Activated gamma-delta T cell (primary cell): ENCODE data around the gene EPHX1.
"Not testable (repeated sequence)": the region's sequence is repeated elsewhere in the genome, so short reads cannot be mapped to it uniquely, and the experiment has no call there.

ENCODE experiments used
- DNase-seq: peaks from one replicate; lab custom pipeline; 2025; lab: John Stamatoyannopoulos, UW

The EPHX1 gene

DNA sequence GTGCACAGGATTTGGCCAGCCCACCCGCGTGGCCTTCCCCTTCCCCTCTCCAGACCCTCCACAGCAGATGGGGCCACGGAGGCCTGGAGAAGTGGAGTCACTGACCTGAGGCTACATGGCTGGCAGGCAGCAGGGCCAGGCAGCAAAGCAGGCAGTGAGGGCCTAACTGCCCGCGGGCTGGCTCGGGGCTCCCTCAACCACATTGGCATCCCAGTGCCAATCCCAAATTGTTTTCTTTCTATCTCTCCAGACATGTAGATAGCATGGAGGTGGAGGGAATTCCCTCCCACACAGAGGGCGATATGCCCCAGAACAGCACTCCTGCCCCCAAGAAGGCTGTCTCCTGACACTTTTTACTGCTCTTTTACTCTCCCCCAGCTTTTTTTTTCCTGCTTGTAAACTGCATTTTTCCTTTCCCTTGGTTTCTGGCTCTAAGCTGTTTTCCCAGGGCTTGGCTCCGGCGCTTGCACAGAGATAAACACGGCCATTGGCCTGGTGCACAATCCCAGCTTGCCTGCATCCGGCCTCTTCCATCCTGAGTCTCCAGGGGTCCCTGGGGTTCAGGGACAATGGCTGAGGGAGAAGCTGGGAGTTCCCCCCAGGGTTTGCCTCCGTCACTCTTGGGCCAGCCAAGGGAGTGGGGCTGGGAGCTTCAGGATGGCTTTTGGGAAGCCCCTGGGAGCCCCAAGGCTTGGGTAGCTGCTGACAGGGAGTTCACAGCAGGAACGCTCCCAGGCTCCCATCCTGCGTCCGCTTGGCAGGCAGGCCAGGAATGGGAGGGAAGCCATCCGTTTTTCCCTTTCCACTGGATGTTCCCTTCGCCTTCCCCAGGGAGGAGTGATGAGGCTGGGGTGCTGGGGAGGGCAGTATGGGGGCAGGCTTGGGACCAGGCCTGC is 7.0 kb downstream of the EPHX1 start:
- DNase-seq, result no peak

DNA sequence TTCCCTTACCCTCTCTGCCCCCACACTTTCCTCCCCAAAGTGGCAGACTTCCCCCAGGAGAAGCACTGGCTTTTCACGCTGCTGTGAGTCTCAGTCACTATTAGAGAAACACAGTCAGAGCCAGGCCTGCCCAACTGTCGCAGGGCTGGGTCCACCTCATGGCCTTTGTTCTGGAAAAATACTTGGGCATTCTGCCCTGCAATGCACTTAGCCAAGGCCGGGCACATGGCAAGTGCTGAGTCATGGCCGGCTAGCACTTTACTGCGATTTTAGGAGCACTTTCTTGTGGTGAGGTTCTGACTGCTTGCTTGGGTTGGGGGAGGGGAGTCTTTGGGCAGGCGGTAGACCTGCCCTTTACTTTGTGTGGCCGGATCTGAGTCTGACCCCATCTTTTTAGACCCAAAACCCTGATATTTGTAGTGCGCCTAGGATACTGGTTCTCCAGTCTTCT is 7.7 kb downstream of the EPHX1 start:
- no peak for DNase-seq

DNA sequence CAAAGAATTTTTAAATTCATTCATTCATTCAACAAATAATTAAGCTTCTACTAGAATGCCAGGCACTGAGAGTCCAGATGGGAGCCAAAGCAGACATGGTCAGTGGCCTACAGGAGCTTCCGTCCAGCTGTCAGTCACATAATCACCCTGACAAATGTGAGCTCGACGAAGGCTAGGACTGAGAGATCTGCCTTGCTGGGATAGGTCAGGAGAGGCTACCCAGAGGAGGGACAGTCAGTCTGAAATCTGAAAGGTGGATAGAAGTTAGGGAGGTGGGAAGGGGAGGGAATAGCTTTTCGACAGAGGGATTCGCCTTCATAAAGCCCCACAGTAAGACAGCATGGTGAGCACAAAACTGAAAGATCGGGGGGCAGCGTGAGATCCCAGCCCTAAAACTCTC is 8.3 kb downstream of the EPHX1 start:
- DNase-seq, result no peak

DNA sequence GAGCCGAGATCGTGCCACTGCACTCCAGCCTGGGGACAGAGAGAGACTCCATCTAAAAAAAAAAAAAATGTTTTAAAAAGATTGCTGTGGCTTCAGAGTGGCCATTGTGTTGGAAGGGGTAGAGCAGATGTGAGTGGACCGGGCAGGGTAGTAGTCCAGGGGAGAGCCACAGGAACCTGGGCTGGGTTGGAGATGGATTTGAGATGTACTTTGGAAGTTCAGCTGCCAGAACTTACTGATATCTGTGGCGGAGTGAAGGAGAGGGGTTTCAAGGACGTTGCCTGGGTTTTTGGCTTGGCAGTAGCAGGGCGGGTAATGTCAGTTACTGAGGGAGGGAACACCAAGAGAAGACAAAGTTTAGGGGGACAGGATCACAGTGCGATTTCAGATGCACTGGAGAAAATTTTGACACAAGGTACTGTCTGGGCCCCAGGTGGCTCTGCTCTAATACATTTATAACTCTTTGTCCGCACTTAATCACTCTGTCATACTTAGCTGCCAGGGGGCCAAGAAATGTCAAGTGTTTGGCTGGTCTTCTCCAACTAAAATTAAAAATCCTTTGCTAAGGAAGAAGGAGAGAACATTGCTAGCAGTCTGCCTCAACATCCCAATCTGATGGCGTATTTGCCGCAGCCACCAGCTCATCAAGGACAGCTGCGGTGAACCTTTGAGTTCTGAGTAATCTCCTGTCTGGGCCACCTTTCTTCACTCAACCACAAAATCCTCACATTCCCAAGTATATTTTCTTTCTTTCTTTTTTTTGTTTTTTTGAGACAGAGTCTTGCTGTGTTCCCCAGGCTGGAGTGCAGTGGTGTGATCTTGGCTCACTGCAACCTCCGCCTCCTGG is 9.6 kb downstream of the EPHX1 start:
- no peak for DNase-seq

DNA sequence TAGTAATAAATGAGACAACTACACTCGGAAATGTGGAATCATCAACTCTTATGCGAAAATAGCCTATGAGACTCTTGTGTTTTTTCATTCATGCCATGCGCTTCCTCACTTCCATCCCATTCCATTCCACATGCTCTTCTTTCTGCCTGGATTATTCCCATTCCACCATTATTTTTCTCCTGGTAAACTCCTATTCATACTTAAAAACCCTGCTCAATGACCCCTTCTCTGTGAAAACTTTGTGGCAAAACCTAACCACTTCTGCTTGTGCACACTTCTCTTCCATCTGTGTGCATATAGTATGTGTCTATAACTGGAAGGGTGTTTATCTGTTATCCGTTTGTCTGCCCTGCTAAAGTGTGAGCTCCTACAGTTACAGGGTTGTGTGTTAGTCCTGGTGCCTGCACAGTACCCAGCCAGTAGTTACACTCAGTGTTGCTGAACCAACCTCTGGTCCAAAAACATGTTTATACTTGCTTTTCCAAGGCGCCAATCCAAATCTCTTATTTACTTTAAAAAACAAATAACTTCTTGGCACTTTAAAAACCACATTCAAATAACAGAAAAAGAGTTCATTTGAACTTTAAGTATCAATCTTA is 10.7 kb downstream of the EPHX1 start:
- no peak for DNase-seq

DNA sequence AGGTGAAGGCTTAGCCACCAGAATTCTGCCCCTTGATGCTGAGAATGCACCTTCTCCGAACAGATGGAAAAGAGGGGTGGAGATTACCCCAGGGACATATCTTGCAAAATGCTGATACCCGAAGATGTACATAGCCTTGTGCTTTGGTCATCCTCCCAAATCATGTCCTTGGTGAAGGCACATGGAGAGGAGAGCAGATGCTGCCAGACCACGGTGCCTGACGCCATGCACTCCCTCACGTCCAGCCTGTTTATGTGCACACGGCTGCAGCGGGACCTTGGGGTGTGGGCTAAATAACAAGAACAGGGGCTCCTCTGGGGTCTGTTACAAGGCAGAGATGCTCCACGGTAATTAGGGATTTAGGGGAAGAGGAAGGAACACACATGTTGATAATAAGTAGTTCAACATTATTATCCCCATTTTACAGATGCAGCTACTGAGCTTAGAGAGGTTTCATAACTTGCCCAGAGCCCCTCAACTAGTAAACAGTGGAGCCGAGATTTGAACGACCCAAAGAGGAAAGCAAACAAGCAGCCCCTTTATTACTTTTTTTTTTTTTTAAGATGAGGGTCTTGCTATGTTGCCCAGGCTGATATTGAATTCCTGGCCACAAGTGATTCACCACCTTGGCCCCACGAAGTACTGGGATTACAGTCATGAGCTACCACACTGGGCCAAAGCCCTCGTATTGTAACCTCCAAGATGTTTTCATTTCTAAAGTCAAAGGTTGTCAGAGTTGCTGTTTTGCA is 12.9 kb downstream of the EPHX1 start:
- DNase-seq, result no peak

DNA sequence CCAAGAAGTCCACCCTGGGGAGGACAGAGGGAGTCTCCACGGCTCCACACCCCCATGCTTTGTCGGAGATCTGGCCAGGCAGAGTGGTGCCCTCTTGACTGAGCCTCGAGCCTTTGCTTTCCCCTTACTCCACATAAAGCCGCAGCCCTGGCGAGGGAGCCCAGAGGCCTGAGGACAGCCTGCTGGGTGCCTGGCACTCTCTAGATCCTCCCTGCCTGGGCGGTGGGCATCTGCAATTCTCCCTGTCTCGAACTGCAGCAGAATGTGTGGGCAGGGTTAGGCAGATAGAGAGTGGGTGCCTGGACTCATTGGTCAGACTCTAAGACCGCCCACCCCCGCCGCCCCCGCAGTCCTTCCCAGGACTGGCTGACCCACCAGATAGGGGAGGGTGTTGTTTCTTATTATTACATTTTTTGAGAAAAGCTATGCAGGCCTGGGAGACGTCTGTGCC is 13.9 kb downstream of the EPHX1 start:
- no peak for DNase-seq

DNA sequence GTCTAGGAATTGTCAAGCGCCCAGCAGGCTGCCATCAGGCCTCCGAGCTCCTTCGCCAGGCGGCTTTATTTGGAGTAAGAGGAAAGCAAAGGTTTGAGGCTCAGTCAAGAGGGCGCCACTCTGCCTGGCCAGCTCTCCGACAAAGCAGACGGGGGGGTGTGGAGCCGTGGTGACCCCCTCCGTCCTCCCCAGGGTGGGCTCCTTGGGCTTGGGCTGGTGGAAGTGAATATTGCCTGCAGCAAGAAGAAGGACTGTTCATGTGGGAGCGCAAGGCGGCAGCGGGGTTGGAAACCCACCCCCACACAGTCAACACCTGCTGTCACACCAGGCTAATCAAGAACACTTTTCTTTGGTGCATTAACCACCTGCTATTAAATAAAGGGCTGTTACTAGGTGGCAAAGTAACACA is 14.6 kb downstream of the EPHX1 start:
- DNase-seq, result no peak

DNA sequence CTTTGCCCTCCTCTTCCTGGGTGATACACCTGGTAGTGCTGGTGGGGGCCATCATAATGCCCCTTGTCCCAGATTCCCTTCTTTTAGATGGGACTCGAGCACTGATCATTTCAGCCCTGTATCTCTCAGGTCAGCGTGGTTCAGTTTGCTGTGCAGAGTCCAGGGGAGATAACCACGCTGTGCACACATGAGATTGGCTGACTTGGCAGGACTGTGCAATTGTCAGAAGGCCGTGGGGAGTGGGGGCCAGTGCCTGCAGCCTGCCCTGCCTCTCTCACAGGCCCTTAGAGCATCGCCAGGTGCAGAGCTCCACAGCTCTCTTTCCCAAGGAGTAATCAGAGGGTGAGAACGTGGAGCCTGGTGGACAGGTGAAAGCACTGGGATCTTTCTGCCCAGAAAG is 15.2 kb downstream of the EPHX1 start:
- DNase-seq, result no peak

DNA sequence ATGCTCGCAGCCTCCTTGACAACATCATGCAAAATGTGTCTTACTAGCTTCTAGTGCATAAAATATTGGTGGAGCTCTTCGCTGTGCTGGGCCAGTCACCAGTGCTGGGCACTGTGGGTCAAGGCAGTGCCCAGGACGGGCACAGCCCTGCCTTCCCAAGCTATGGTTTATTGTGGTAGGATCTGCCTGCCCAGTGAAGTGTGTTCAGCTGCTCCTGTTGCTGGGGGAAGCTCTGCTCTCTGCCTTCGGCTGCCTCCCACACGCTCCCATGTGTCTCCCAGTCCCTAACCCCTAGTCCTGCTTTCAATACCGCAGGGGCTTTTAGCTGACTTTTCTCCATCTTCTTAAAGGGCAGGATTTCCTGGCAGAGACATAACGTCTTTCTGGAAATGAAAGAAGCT is 15.7 kb downstream of the EPHX1 start:
- DNase-seq, result no peak

DNA sequence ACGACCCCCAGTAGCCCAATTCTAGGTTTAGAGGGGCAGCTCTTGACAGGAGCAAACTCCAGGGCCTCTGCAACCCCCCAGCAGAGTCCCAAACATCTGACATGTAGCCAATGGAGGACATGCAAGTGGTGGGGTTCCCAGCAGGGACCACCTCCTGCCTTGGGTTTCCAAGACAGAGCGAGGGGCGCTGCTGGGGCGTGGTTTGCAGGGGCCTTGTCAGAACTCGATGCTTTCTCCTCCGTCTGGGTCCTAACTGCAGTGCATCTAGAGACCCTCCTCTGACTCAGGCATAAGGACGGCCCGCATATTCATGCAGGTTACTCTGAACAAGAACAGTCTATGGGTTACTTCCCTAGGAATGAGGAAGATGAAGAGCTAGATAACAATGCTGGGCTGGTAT is 17.2 kb downstream of the EPHX1 start:
- no peak for DNase-seq

DNA sequence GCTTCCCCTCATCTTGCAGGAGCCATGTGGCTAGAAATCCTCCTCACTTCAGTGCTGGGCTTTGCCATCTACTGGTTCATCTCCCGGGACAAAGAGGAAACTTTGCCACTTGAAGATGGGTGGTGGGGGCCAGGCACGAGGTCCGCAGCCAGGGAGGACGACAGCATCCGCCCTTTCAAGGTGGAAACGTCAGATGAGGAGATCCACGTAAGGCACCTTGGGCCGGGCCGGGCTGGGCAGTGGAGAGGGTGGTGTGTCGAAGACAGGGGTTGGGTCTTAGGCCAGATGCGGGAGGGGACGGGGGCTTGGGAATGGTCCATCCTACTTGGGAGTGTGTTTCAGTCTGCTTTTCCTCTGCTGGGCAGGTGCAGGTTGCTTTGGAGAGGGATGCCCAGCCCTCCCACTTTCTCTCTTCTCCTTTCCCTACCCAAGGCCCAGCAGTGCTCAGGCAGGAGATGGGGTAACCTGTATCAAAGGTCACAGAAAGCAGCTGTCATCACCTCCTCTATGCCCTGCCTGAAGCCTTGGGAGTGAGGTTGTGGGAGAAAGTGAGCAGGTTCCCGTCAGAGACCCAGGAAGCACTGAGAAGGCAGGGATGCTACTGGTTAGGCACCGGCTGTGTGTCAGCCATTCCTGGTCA is 18.9 kb downstream of the EPHX1 start:
- no peak for DNase-seq

DNA sequence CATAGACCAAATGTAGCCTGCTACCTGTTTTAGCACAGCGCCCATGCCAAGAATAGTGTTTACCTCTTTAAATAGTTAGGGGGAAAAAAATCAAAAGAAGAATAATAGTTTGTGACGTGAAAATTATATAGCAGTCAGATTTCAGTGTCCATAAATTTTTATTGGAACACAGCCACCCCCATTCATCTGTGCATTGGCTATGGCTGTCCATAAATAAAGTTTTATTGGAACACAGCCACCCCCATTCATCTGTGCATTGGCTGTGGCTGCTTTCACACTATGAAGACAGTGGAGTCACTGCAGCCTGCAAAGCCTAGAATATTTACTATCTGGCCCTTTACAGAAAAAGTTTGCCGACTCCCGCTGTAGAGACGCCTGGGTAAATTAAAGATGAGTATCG is 20.9 kb downstream of the EPHX1 start:
- DNase-seq, result no peak

DNA sequence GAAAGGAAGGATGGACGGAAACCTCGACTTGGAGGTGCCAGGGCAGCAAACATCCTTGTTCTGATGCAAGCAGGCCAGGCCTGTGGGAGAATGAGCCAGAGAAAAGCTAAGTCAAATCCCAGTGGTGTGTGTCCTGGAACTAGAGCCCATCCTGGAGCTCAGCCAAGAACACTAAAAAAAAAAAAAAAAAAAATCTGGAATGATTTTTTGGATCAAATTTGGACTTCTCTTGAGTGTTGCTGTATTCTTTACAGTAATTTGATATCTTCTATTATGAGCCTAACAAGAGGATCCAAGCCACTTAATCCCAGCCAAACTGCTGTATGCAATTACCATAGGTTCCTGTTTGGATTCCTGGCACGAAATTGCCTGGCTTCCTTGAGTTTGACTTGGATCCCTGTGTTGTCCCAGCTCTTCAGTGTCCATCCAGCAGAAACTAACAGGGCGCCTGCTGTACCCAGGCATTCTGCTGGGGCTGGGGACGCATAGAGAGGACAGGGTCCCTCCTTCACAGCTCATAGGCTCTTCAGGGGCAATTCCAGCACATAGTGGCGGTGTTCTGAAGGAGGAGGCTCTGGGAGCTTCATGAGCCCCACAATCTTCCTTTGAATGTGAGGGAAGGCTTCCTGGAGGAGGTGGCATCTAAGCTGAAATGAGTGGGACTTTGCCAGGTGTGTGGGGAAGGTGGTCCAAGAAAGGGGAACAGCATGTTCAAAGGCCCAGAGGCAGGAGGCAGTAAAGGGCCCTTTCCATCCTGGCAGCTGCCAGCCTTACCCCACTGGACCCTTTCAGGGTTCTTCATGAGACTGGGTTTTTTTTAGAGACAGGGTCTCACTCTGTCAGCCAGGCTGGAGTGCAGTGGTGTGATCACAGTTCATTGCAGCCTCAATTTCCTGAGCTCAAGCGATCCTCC is 24.7 kb downstream of the EPHX1 start:
- no peak for DNase-seq

DNA sequence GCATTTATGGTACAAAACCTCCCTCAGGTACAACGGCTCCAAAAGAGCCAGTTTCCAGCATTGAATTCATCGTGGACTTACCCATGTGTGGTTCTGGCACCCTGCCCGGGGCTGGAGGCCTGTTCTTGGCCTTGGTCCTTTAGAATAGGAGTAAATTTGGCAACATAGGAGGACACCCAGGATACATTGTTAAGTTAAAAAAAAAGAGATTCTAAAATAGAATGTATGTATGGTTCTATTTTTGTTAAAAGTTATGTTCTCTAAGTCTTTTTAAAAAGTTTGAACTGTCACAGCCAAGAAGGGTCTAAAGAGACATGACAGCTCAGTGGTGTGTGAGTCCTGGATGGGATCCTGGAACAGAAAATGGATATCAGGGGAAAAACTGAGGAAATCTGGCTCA is 25.9 kb downstream of the EPHX1 start:
- DNase-seq, result no peak

DNA sequence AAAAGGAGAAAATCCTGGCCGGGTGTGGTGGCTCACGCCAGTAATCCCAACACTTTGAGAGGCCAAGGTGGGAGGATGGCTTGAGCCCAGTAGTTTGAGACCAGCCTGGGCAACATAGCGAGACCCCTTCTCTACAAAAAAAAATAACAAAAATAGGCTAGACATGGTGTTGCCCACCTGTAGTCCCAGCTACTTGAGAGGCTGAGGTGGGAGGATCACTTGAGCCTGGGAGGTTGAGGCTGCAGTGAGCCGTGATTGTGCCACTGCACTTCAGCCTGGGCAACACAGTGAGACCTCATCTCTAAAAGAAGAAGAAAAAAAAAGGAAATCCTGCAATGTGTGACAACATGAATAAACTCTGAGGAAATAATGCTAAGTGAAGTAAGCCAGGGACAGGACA is 26.4 kb downstream of the EPHX1 start:
- DNase-seq, result not testable (repeated sequence)

DNA sequence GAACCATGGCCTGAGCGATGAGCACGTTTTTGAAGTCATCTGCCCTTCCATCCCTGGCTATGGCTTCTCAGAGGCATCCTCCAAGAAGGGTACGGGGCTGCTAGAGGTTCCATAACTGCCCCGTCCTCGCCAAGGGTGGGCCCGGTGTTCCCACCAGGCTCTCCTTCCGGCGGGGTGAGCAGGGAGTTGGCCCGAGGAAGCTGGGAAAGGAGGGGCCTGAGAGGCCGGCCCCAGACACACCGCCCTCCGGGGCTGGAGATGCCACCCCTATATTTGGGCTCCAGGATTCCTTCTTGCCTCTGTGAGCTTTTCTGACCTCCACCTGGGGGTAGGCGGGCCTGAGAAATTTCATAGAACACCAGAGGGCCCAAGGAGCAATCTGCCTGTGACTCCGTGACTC is 28.9 kb downstream of the EPHX1 start:
- DNase-seq, result no peak

DNA sequence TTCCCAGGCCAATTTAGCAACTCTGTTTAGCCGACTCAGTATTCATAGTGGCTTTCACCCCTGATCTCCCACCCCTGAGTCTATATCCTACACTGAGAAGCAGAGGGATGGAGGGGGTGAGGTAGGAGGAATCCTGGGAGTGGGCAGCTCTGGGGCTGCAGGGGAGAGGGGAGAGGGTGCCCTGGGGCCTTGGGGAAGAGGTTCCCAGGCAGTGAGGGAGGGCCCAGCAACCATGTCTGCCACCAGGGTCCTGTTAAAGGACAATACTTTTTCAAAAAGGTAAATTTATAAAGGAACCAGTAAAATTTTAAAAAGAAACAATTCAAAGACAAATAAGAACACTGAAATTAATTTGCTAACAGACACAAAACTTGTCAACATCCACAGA is 30.3 kb downstream of the EPHX1 start:
- DNase-seq, result no peak

DNA sequence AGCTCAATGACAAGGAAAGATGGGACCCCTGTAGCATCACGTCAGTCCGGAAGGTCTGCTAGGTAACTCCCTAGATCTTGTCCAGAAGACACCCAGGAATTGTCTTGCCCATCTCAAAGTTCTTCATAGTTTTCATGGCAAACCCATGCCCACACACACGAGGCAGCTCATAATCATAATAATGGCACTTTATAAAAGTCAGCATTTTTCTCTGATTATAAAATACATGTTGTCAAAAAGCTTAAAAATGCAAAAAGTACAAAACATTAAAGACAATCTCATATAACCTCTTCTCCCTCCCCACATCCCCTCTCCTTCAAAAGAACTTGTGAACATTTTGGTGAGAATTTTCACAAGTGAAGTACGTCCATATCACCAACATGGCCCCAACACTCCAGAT is 30.8 kb downstream of the EPHX1 start:
- DNase-seq, result no peak

DNA sequence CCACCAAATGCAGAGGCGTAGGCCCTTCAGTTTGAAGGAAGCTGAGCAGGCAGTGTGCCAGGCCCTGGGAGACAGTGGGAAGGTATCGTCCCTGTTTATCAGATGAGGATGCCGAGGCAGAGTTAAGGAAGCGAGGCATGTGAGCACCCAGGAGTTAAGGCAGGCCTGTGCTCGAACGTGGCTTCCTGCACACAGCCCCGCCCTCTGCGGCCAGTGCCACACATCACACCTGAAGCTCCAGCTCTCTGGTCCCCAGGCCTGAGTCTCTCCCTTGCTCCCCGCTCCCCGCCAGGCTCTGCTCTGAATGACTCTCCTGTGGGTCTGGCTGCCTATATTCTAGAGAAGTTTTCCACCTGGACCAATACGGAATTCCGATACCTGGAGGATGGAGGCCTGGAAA is 32.1 kb downstream of the EPHX1 start:
- DNase-seq, result no peak
